Transverse colon (tissue), 4 donors: Measurements from ENCODE around the gene BTRC.
"Not testable (repeated sequence)": the region's sequence is repeated elsewhere in the genome, so short reads cannot be mapped to it uniquely, and the experiment has no call there.

Experiments
- EP300 ChIP-seq: sonication (generic); formaldehyde crosslinking; IDR thresholded peaks from one replicate; pipeline ENCODE4 v1.6.1; 2017; ENCODE audit warnings: antibody characterized with exemption, low read depth
- POLR2A ChIP-seq: fragments of 450-650 bp; IDR thresholded peaks from one replicate; pipeline ENCODE4 v1.6.1; 2016; ENCODE audit warnings: antibody characterized with exemption, mild to moderate bottlenecking, moderate library complexity
- POLR2AphosphoS5 ChIP-seq, 3 donors: sonication (generic); formaldehyde crosslinking; IDR thresholded peaks; one replicate each; pipeline ENCODE4 v1.6.1; 2016; ENCODE audit warnings: antibody characterized with exemption in 3 of 3
- TF ChIP-seq, protein P1 (sequence below), 5 experiments: fragments of 200-600 bp in 3 of 5; fragments of 450-650 bp in 2 of 5; sonication (generic) in 3 of 5; IDR thresholded peaks; 1 replicate in 2 of 5; 2 replicates in 3 of 5; pipeline ENCODE4 v1.5.1; 2016 to 2017; ENCODE audit warnings: antibody characterized with exemption in 5 of 5, inconsistent platforms in 3 of 5, mild to moderate bottlenecking in 2 of 5, moderate library complexity in 1 of 5

DNA sequence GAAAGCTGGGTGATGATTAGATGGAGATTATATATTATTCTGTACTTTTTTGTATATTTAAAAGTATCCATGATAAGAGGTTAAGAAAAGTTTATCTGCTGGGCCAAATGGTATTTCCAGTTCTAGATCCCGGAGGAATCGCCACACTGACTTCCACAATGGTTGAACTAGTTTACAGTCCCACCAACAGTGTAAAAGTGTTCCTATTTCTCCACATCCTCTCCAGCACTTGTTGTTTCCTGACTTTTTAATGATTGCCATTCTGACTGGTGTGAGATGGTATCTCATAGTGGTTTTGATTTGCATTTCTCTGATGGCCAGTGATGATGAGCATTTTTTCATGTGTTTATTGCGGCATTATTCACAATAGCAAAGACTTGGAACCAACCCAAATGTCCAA, 20.0 kb downstream of the BTRC start:
- TF ChIP-seq, protein P1, sequence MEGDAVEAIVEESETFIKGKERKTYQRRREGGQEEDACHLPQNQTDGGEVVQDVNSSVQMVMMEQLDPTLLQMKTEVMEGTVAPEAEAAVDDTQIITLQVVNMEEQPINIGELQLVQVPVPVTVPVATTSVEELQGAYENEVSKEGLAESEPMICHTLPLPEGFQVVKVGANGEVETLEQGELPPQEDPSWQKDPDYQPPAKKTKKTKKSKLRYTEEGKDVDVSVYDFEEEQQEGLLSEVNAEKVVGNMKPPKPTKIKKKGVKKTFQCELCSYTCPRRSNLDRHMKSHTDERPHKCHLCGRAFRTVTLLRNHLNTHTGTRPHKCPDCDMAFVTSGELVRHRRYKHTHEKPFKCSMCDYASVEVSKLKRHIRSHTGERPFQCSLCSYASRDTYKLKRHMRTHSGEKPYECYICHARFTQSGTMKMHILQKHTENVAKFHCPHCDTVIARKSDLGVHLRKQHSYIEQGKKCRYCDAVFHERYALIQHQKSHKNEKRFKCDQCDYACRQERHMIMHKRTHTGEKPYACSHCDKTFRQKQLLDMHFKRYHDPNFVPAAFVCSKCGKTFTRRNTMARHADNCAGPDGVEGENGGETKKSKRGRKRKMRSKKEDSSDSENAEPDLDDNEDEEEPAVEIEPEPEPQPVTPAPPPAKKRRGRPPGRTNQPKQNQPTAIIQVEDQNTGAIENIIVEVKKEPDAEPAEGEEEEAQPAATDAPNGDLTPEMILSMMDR (IDR thresholded peaks at IDR 0.05): not testable (repeated sequence)
- TF ChIP-seq POLR2AphosphoS5 (IDR thresholded peaks at IDR 0.05); POLR2A; EP300: not testable (repeated sequence)
